HG03558 (cell line): ENCODE results near the gene ATMIN.
A peak's percentile ranks its signal among the peaks of the same experiment; 100 is the strongest.

ENCODE experiments used
- ATAC-seq: cut with Tn5 transposase; IDR thresholded peaks from one replicate; pipeline ENCODE4 v1.9.1; 2021; ENCODE audit warnings: moderate number of reproducible peaks; ENCODE audit not compliant: unreplicated experiment; ENCODE audit errors: extremely low read depth

The ATMIN gene

GRCh38 chr16:81035398-81035974 is at the start of gene ATMIN:
ATMIN (plus strand) TSS chr16:81035842; CDS start chr16:81035871, 29 bp downstream.
- peak; percentile 75 for ATAC-seq

DNA sequence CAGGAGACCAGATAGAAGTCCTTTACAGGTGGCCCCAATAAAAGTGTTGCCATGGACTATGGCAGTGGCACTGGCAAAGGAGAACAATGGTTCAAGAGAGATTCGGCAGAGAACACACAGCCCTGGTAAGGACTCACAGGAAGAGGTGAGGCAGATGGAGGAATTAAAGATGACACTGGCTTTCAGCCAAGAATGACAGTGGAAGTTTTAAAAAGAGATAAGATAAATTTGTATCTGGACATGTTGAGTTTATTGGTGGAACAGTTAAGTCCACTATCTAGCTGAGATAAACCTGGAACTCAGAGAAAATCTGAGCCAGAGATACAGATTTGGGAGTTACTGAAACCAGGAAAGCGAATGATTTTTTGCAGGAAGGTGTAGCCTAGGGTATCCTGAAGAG is 49.1 kb upstream of the ATMIN start:
- no peak for ATAC-seq

DNA sequence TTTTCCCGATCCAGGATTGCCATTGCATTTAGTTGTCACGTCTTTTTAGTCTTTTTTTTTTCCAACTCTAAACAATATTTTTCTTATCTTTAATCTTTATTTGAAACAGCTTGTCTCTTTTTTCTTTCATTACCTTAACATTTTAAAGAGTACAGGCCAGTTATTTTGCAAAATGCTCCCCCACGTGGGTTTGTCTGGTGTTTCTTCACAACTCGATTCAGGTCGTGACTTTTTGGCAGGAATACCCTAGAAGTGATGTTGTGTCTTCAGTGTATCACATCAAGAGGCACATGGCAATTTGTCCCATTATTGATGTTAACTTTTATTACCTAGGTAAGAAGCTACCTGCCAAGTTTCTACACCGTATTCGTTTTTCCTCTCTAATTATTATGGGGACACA is 46.9 kb upstream of the ATMIN start:
- no peak for ATAC-seq

GRCh38 chr16:80989801-80990200 is 45.8 kb upstream of the ATMIN start:
- ATAC-seq = no peak

- no peak for ATAC-seq
Measured at GRCh38 chr16:80990577-80990976, 45.1 kb upstream of the ATMIN start.

DNA sequence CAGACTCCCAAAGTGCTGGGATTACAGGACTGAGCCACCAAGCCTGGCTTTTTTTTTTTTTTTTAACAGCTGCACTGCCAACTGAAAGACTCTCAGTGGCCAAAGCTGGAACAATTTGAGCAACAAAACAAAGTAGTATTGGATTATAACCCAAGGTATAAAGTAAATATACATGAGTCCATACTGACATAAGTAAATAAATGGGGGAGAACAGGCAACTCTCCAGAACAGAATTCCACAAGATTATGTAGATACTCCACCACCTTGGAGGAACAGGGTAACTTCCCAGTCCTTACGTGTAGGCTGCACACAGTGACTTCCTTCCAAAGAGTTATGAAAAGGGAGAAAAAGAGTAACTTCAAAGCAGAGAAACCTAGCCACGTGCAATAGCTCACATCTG is 44.7 kb upstream of the ATMIN start:
- ATAC-seq = no peak

- no peak for ATAC-seq
Measured at GRCh38 chr16:80991792-80992430, 43.7 kb upstream of the ATMIN start.

- no peak for ATAC-seq
Measured at GRCh38 chr16:80992676-80993293, 42.9 kb upstream of the ATMIN start.

- ATAC-seq = no peak
Measured at GRCh38 chr16:80993307-80993706, 42.3 kb upstream of the ATMIN start.

DNA sequence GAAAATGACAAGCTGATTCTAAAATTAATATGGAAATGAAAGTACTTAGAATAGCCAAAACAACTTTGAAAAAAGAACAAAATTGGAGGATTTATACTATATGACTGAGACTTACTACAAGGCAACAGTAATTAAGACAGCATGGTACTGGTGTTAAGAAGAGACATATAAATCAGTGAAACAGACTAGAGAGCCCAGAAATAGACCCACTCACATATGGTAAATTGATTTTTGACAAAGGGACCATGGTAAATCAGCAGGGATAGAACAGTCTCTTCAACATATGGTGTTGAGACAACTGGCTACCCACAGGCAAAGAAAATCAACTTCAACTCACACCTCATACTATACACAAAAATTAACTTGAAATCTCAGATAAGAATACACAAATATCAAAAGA is 41.8 kb upstream of the ATMIN start:
- ATAC-seq = no peak

DNA sequence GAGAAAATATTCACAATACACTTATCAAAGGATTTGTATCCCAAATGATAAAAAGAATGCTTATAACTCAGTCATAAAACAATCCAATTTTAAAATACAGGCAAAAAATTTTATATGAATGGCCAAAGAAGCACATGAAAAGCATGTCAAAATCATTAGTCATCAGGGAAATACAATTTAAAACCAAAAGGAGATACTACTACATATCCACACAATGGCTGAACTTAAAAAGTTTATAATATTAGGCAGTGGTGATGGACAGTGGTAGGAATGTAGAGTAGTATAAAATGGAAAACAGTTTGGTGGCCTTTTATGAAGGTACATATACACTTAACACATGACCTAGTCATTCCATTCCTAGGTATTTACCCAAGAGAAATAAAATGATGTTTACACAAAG is 41.2 kb upstream of the ATMIN start:
- ATAC-seq = no peak

GRCh38 chr16:80996688-80997138 is 38.9 kb upstream of the ATMIN start:
- ATAC-seq = no peak

DNA sequence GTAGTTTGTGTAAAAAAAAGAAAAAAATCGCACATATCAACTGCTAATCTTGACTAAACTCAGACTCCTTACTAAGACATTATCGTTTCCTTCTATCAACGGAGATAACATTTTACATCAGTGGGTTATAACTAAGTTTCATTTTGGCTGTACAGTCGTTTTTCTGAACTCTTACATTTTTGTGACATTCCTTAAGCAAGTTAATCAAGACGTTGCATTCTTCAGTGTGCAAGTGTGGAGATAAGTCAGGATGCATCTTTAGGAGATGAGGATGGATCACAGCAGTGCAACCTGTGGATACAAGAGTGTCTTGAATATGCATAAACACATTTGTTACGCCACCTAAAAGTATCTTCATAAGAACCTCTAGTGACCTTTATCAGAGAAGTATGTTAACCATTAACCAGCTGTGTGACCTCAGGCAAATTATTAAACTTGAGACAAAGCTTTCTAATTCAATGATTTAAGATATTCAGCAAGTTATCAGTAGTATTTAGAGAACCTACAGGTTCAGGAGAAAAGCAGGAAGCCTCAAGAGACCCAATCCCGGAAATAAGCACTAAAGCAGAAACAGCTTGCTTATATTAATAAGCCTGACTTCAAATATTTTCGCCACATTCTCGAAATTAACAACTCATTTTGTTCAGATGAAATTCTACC is 38.4 kb upstream of the ATMIN start:
- peak; percentile 55 for ATAC-seq

- no peak for ATAC-seq
Measured at GRCh38 chr16:80997964-80998620, 37.5 kb upstream of the ATMIN start.

- no peak for ATAC-seq
Measured at GRCh38 chr16:81000873-81001272, 34.8 kb upstream of the ATMIN start.

GRCh38 chr16:81001330-81001729 is 34.3 kb upstream of the ATMIN start:
- no peak for ATAC-seq

DNA sequence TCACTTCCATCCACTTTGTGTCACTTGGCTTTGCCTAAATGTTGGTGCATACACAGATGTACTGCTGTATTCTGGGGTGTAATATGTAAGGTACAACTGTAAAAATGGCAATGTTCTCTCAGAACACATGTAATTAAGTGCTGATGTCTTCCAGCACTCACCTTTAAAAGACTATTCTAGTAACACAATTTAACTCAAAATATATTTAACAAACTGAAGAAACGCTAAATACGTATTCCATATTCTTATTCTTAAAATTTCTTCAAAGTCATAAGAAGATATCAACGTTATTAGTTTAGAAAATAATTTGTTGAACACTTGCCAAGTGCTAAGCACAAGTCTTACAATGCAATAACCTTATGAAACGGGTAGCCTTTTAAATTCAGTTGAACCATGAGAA is 32.6 kb upstream of the ATMIN start:
- ATAC-seq = no peak

DNA sequence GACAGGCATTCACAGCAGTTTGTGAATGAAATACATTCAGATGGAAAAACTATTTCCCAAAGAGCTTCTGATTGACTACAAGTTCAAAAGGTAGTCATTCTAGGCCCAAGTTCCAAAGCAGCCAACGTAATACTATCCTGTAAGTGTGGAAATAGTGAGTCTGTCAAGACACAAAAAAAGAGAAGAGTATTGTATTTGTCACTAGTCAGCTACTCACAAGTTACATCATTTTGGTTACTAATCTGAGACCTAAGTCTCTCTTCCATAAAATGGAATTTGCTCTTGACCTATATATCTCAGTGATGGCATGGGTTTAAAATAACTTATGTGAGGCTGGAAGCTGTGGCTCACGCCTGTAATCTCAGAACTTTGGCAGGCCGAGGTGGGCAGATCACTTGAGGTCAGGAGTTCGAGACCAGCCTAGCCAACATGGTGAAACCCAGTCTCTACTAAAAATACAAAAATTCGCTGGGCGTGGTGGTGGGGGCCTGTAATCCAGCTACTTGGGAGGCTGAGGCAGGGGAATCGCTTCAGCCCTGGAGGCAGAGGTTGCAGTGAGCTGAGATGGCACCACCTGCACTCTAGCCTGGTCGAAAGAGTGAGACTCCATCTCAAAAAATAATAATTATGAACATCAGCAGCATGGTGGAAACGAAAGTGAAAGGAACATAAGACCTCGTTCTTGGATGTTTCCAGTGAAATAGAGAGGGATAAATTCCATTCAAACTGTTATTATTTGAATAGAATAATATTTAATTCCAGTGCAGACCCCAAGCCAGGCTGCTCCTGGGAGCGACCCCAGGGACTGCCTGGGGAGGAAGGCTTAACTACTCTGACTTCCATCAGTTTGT is 31.8 kb upstream of the ATMIN start:
- ATAC-seq = no peak

GRCh38 chr16:81004646-81005353 is 30.8 kb upstream of the ATMIN start:
- ATAC-seq = no peak
